HCT116 (cell line): ENCODE measurements around the gene RACGAP1. TPM values are rescaled to one million over a fixed set of nuclear protein-coding genes. Genes with fewer than 3 reads are reported as not detected.

ENCODE experiments used
- ATAC-seq: fragments of 200-7000 bp; cut with Tn5 transposase; 2 replicates; pipeline ENCODE4 v1.9.1; 2020; ENCODE audit warnings: mild to moderate bottlenecking, moderate library complexity
- BruUV-seq: library from RNA; stranded (reverse); fragments of 400-500 nt; replicated peaks from 2 replicates; lab custom pipeline; 2021; lab: Mats Ljungman, UMichigan
- CTCF ChIA-PET: fragments of 300-600 bp; sonication (Branson Sonifier 250); formaldehyde crosslinking; loops from one replicate; lab custom pipeline; 2021; ENCODE audit warnings: antibody characterized with exemption; lab: Charles Lee
- POLR2A ChIA-PET: fragments of 300-600, 350-600 bp; sonication (Branson Sonifier 250); formaldehyde crosslinking; loops from one replicate; lab custom pipeline; 2021; ENCODE audit warnings: antibody characterized with exemption; lab: Charles Lee
- RAD21 ChIA-PET, 2 experiments: fragments of 300-600 bp; sonication (Branson Sonifier 250); formaldehyde crosslinking; loops; one replicate each; lab custom pipeline; 2023; ENCODE audit warnings: low total read pairs in 2 of 2; ENCODE audit not compliant: uncharacterized antibody in 2 of 2, unreplicated experiment in 2 of 2, low non-redundant PET in 1 of 2; lab: Charles Lee
- DNase-seq: peaks from one replicate; pipeline ENCODE4 v3.0.0-alpha.2; 2010; ENCODE audit warnings: low read depth, low spot score
- H2AFZ ChIP-seq: fragments of 200-600 bp; shearing (Covaris generic), sonication (generic); 2 replicates; pipeline ENCODE4 v1.6.1; 2017; ENCODE audit warnings: low read depth, mixed run types, mixed read lengths, antibody characterized with exemption, low read length; ENCODE audit not compliant: poor library complexity, severe bottlenecking
- H3K27ac ChIP-seq: 2 replicates; pipeline ENCODE4 v1.5.1; 2012; ENCODE audit warnings: low read depth, low read length
- H3K27me3 ChIP-seq: fragments of 200-600 bp; sonication (generic); 2 replicates; pipeline ENCODE4 v1.6.1; 2016; ENCODE audit warnings: mixed run types, low read length, mixed read lengths; ENCODE audit not compliant: insufficient read depth
- H3K36me3 ChIP-seq, 2 experiments: fragments of 200-500 bp in 1 of 2; fragments of 200-600 bp in 1 of 2; sonication (Bioruptor generic) in 1 of 2; sonication (generic) in 1 of 2; 2 replicates each; pipeline versions ENCODE4 v1.5.1 to v1.6.1; 2014 to 2016; ENCODE audit warnings: low read length in 2 of 2, inconsistent platforms in 1 of 2, mixed read lengths in 1 of 2, mixed run types in 1 of 2; ENCODE audit not compliant: insufficient read depth in 2 of 2, control insufficient read depth in 1 of 2
- H3K4me1 ChIP-seq, 2 experiments: fragments of 200-600 bp in 1 of 2; sonication (generic) in 1 of 2; 2 replicates each; pipeline versions ENCODE4 v1.5.1 to v1.6.1; 2012 to 2017; ENCODE audit warnings: low read length in 2 of 2, inconsistent platforms in 1 of 2, mild to moderate bottlenecking in 1 of 2, mixed read lengths in 1 of 2, mixed run types in 1 of 2, moderate library complexity in 1 of 2; ENCODE audit not compliant: insufficient read depth in 2 of 2, control insufficient read depth in 1 of 2
- H3K4me2 ChIP-seq: fragments of 200-600 bp; sonication (generic); 2 replicates; pipeline ENCODE4 v1.6.1; 2017; ENCODE audit warnings: mixed run types, low read length, mixed read lengths
- H3K4me3 ChIP-seq, 2 experiments: fragments of 200-600 bp in 1 of 2; sonication (generic) in 1 of 2; replicated peaks in 1 of 2; 2 replicates each; pipeline ENCODE4 v1.5.1; 2011 to 2016; ENCODE audit warnings: low read length in 2 of 2, control low read depth in 1 of 2, low read depth in 1 of 2, mild to moderate bottlenecking in 1 of 2, mixed read lengths in 1 of 2, mixed run types in 1 of 2
- H3K79me2 ChIP-seq: fragments of 200-600 bp; sonication (generic); 2 replicates; pipeline ENCODE4 v1.6.1; 2017; ENCODE audit warnings: mild to moderate bottlenecking, mixed run types, low read length, moderate library complexity, mixed read lengths; ENCODE audit not compliant: insufficient read depth
- H3K9ac ChIP-seq: fragments of 200-600 bp; sonication (generic); 2 replicates; pipeline ENCODE4 v1.6.1; 2016; ENCODE audit warnings: low read length, mixed read lengths
- H3K9me2 ChIP-seq: fragments of 200-600 bp; sonication (generic), shearing (Covaris generic); 2 replicates; pipeline ENCODE4 v1.6.1; 2017; ENCODE audit warnings: mixed run types, mild to moderate bottlenecking, moderate library complexity; ENCODE audit not compliant: insufficient read depth
- H3K9me3 ChIP-seq, 2 experiments: fragments of 200-500 bp in 1 of 2; fragments of 200-600 bp in 1 of 2; sonication (Bioruptor generic) in 1 of 2; sonication (generic) in 1 of 2; 2 replicates each; pipeline ENCODE4 v1.6.1; 2014 to 2017; ENCODE audit warnings: low read length in 2 of 2, mixed read lengths in 2 of 2, inconsistent platforms in 1 of 2, low read depth in 1 of 2, mild to moderate bottlenecking in 1 of 2, mixed run types in 1 of 2, moderate library complexity in 1 of 2; ENCODE audit not compliant: control insufficient read depth in 1 of 2, insufficient read depth in 1 of 2
- H4K20me1 ChIP-seq: fragments of 200-600 bp; sonication (generic), shearing (Covaris generic); 2 replicates; pipeline ENCODE4 v1.6.1; 2017; ENCODE audit warnings: mixed run types, mild to moderate bottlenecking, moderate library complexity; ENCODE audit not compliant: insufficient read depth
- JUND ChIP-seq: IDR thresholded peaks from 2 replicates; pipeline ENCODE4 v1.6.1; 2012
- SRF ChIP-seq: IDR thresholded peaks from 2 replicates; pipeline ENCODE4 v1.6.1; 2012; ENCODE audit warnings: low read depth
- ZBTB33 ChIP-seq: IDR thresholded peaks from 2 replicates; pipeline ENCODE4 v1.6.1; 2011; ENCODE audit warnings: mild to moderate bottlenecking, low read length, moderate library complexity; ENCODE audit not compliant: insufficient replicate concordance; ENCODE audit errors: extremely low read depth
- ZNF274 ChIP-seq: fragments of 200-500 bp; sonication (Bioruptor generic); IDR thresholded peaks from 2 replicates; pipeline ENCODE4 v1.6.1; 2014; ENCODE audit warnings: mild to moderate bottlenecking, low read depth, low read length, inconsistent platforms
- intact Hi-C: fragments of 100-400 bp; cut with micrococcal nuclease; formaldehyde crosslinking; loops from 2 replicates; pipeline ENCODE4 v1.10.0; 2022
- total RNA-seq: library from RNA; stranded (reverse); gene quantifications from one replicate; pipeline ENCODE4 v1.2.1, GENCODE V29; 2021; ENCODE audit not compliant: unreplicated experiment

RACGAP1 gene
- total RNA-seq, 1 experiment from 2014 or later: 147 TPM

- intact Hi-C loops: no loop called here
Observed at GRCh38 chr12:49950273-49951251, 74.7 kb downstream of the RACGAP1 start, which contains the start of gene AQP2. AQP2 (plus strand) TSS chr12:49950737; CDS start chr12:49950831, 94 bp downstream.

More at GRCh38 chr12:49950273-49951251, 74.7 kb downstream of the RACGAP1 start, which contains the start of gene AQP2:
- DNase-seq: no peak
- H3K9me3 ChIP-seq: no peaks in the 10 kb centered on the region
- BruUV-seq: no TSS peak
- ChIA-PET POLR2A (no interaction called here), RAD21 (no interaction called here), CTCF (interaction anchor here (1.3 kb wide), 1 partner anchor 17 kb away, joined by 5 read pairs; no protein-coding TSS in a partner anchor)
- H3K36me3 ChIP-seq: no peaks in the 10 kb centered on the region
- no peak within 1 kb of the TSS for H2AFZ ChIP-seq
- H3K9me2 ChIP-seq: no peaks in the 10 kb centered on the region
- no peaks in the 10 kb centered on the region for H4K20me1 ChIP-seq
- H3K4me1 ChIP-seq: peaks cover 3 to 6% of the 10 kb centered on the region in 2 experiments; a peak in 3 of 4 replicates
- TF ChIP-seq SRF: no peak
- TF ChIP-seq ZNF274: no peak
- no peak for TF ChIP-seq ZBTB33
- TF ChIP-seq JUND: no peak
- no peak within 1 kb of the TSS for H3K4me3 ChIP-seq
- H3K9ac ChIP-seq: no peak within 1 kb of the TSS
- no peak within 1 kb of the TSS for H3K4me2 ChIP-seq
- no peaks in the 10 kb centered on the region for H3K27me3 ChIP-seq
- ATAC-seq: no peak
- no peaks in the 10 kb centered on the region for H3K79me2 ChIP-seq
- no peak within 1 kb of the TSS for H3K27ac ChIP-seq
